ENCODE results near the gene PRICKLE4. TPM values are rescaled to one million over a fixed set of nuclear protein-coding genes. Genes with fewer than 3 reads are reported as not detected.
A peak's percentile ranks its signal among the peaks of the same experiment; 100 is the strongest.

The PRICKLE4 gene
- total RNA-seq, 1 donor from 2014 or later = 3.4 TPM

GRCh38 chr6:41826343-41827022 is 45.9 kb downstream of the PRICKLE4 start:
- FAIRE-seq = no peak
- Mint-ChIP-seq H3K9me3 (ENCODE audit: unreplicated experiment) (no peaks in the 10 kb centered on the region), H3K36me3 (ENCODE audit: low read depth, unreplicated experiment) (no peaks in the 10 kb centered on the region)

GRCh38 chr6:41832263-41832662 is 51.7 kb downstream of the PRICKLE4 start:
- Histone ChIP-seq H3K27me3 (ENCODE audit: insufficient read depth, low read length) (no peaks in the 10 kb centered on the region), H3K36me3 (ENCODE audit: insufficient read depth, low read length) (no peaks in the 10 kb centered on the region), H3K4me3 (ENCODE audit: insufficient read depth, low read depth, low read length) (no peak overlapping the region), H4K20me1 (ENCODE audit: insufficient read depth, low read length) (no peaks in the 10 kb centered on the region), H3K79me2 (ENCODE audit: insufficient read depth, low read length) (no peaks in the 10 kb centered on the region), H3K27ac (ENCODE audit: low read depth, low read length) (no peak overlapping the region), H3K9ac (ENCODE audit: low read length) (no peak overlapping the region), H3K4me2 (ENCODE audit: low read length) (no peak overlapping the region), H3K9me3 (ENCODE audit: insufficient read depth, low read depth, low read length) (no peaks in the 10 kb centered on the region), H2AFZ (ENCODE audit: low read depth, low read length) (no peak overlapping the region), H3K4me1 (ENCODE audit: insufficient read depth, low read length) (no peaks in the 10 kb centered on the region)
- no peaks in the 10 kb centered on the region for H3K27me3 Mint-ChIP-seq (ENCODE audit: low read depth, unreplicated experiment)
- no peaks in the 10 kb centered on the region for H3K36me3 Mint-ChIP-seq (ENCODE audit: low read depth, unreplicated experiment)
- no peak overlapping the region for H3K4me3 Mint-ChIP-seq (ENCODE audit: unreplicated experiment)
- no peak for TF ChIP-seq EZH2 (IDR thresholded peaks at IDR 0.05; ENCODE audit: insufficient read depth, low read length)
- TF ChIP-seq CTCF (IDR thresholded peaks at IDR 0.05; ENCODE audit: insufficient read depth, low read depth, low read length) = no peak
- peaks cover 2% of the 10 kb centered on the region for H3K9me3 Mint-ChIP-seq (ENCODE audit: unreplicated experiment)
- peaks cover 15% of the 10 kb centered on the region for H3K4me1 Mint-ChIP-seq (ENCODE audit: low read depth, unreplicated experiment)
- FAIRE-seq (no peak), DNase-seq (ENCODE audit: low read depth) (no peak)
- H3K27ac Mint-ChIP-seq (ENCODE audit: unreplicated experiment) = no peak overlapping the region

More at GRCh38 chr6:41826343-41827022, 45.9 kb downstream of the PRICKLE4 start:
- Histone ChIP-seq H3K9ac (ENCODE audit: low read length) (no peak overlapping the region), H3K36me3 (ENCODE audit: insufficient read depth, low read length) (no peaks in the 10 kb centered on the region), H4K20me1 (ENCODE audit: insufficient read depth, low read length) (no peaks in the 10 kb centered on the region), H3K4me3 (ENCODE audit: insufficient read depth, low read depth, low read length) (no peak overlapping the region), H3K27me3 (ENCODE audit: insufficient read depth, low read length) (no peaks in the 10 kb centered on the region), H3K27ac (ENCODE audit: low read depth, low read length) (no peak overlapping the region), H3K9me3 (ENCODE audit: insufficient read depth, low read depth, low read length) (no peaks in the 10 kb centered on the region), H3K4me2 (ENCODE audit: low read length) (no peak overlapping the region), H3K4me1 (ENCODE audit: insufficient read depth, low read length) (peaks cover 7% of the 10 kb centered on the region), H3K79me2 (ENCODE audit: insufficient read depth, low read length) (no peaks in the 10 kb centered on the region), H2AFZ (ENCODE audit: low read depth, low read length) (no peak overlapping the region)
- Mint-ChIP-seq H3K27me3 (ENCODE audit: low read depth, unreplicated experiment) (no peaks in the 10 kb centered on the region), H3K4me1 (ENCODE audit: low read depth, unreplicated experiment) (peaks cover 14% of the 10 kb centered on the region), H3K27ac (ENCODE audit: unreplicated experiment) (no peak overlapping the region), H3K4me3 (ENCODE audit: unreplicated experiment) (no peak overlapping the region)
- TF ChIP-seq EZH2 (IDR thresholded peaks at IDR 0.05; ENCODE audit: insufficient read depth, low read length) (no peak), CTCF (IDR thresholded peaks at IDR 0.05; ENCODE audit: insufficient read depth, low read depth, low read length) (no peak)
- no peak for DNase-seq (ENCODE audit: low read depth)

- Histone ChIP-seq H2AFZ (ENCODE audit: low read depth, low read length) (no peak overlapping the region), H3K4me1 (ENCODE audit: insufficient read depth, low read length) (no peaks in the 10 kb centered on the region), H3K9ac (ENCODE audit: low read length) (no peak overlapping the region), H3K4me3 (ENCODE audit: insufficient read depth, low read depth, low read length) (no peak overlapping the region), H3K79me2 (ENCODE audit: insufficient read depth, low read length) (no peaks in the 10 kb centered on the region), H3K9me3 (ENCODE audit: insufficient read depth, low read depth, low read length) (no peaks in the 10 kb centered on the region), H3K27ac (ENCODE audit: low read depth, low read length) (no peak overlapping the region), H3K4me2 (ENCODE audit: low read length) (peak overlapping the region; percentile 10), H3K27me3 (ENCODE audit: insufficient read depth, low read length) (no peaks in the 10 kb centered on the region), H3K36me3 (ENCODE audit: insufficient read depth, low read length) (no peaks in the 10 kb centered on the region), H4K20me1 (ENCODE audit: insufficient read depth, low read length) (no peaks in the 10 kb centered on the region)
- TF ChIP-seq EZH2 (IDR thresholded peaks at IDR 0.05; ENCODE audit: insufficient read depth, low read length) = no peak
- TF ChIP-seq CTCF (IDR thresholded peaks at IDR 0.05; ENCODE audit: insufficient read depth, low read depth, low read length) = no peak
- H3K36me3 Mint-ChIP-seq (ENCODE audit: low read depth, unreplicated experiment) = no peaks in the 10 kb centered on the region
- H3K27me3 Mint-ChIP-seq (ENCODE audit: low read depth, unreplicated experiment) = no peaks in the 10 kb centered on the region
- H3K4me3 Mint-ChIP-seq (ENCODE audit: unreplicated experiment) = no peak overlapping the region
- no peak for DNase-seq (ENCODE audit: low read depth)
- FAIRE-seq = peak; percentile 60
- H3K4me1 Mint-ChIP-seq (ENCODE audit: low read depth, unreplicated experiment) = peaks cover 15% of the 10 kb centered on the region
- no peak overlapping the region for H3K27ac Mint-ChIP-seq (ENCODE audit: unreplicated experiment)
- H3K9me3 Mint-ChIP-seq (ENCODE audit: unreplicated experiment) = peaks cover 2% of the 10 kb centered on the region
Observed at GRCh38 chr6:41836022-41836659, 55.6 kb downstream of the PRICKLE4 start.

All from astrocyte (in vitro differentiated cells and primary cell).